Stimulated activated CD8-positive, alpha-beta memory T cell treated with anti-CD3 and anti-CD28 coated beads, Interleukin-15, amount 100 ng/mL, for 4 hours (primary cell): ENCODE data around the gene DENND4A.
"Not testable (repeated sequence)": the region's sequence is repeated elsewhere in the genome, so short reads cannot be mapped to it uniquely, and the experiment has no call there.

ENCODE experiments used
- DNase-seq, 2 donors: peaks; one replicate each; pipeline ENCODE4 v3.0.0-alpha.2; 2020; ENCODE audit warnings: low read depth in 2 of 2

Gene DENND4A

DNA sequence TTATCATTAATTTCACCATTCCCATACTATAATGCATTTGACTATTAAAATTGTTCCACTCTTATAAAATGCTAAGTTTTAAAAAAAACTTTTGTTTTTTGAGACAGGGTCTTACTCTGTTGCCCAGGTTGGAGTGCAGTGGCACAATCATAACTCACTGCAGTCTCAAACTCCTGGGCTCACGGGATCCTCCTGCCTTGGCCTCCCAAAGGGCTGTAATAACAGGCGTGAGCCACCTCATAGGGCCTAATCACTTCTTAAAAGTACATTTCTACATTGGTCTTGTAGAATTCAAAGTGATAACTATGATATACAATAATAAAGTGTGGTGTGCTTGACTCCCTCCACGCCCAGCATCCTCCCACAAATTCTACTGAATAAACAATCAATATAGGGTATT lies 3.0 kb downstream of the DENND4A start:
- no peak for DNase-seq

DNA sequence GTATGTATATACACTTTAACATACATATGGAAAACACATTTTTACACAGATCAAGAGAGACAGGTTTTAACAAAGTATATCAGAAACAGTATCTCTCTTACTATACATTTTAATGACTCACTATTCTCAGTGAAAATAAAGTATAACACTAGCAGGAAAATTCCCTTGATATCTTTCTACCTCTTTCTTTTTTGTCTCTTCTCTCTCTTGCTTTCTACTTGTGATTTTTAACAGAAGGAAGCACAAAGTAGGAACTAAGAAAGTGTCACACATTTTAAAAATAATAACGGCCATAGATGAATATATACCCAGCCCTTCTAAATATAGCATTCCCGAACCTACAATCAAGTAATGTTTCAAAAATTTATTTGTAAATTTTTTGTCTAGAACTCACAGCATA lies 4.8 kb downstream of the DENND4A start:
- DNase-seq, result no peak

DNA sequence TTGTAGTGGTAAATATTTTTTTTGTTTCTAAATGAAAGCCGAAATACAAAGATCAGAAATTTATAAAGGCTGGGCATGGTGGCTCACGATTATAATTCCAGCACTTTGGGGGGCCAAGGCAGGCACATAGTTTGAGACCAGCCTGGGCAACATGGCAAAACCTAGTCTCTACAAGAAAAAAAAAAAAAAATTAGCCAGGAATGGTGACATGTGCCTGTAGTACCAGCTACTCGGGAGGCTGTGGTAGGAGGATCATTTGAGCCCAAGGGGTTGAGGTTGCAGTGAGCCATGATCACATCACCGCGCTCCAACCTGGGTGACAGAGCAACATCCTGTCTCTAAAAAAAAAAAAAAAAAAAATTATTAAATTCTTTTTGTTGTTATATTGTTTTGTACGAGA lies 6.9 kb downstream of the DENND4A start:
- no peak for DNase-seq

DNA sequence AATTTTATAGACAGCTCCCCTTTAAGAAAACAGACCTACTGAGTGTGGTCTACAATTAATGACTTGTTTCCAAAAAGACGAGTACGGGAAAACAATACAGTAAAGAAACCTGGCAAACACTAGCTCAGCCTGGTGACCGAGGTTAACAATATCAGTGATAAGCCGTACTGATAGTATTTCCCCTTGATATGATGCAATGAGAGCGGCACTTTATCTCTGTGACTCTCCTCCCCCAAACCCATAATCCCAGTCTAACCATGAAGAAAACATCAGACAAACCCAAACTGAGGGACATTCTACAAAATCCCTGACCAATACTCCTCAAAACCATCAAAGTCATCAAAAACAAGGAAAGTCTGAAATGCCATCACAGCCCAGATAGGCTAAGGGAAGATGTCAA lies 8.2 kb downstream of the DENND4A start:
- DNase-seq, result no peak

DNA sequence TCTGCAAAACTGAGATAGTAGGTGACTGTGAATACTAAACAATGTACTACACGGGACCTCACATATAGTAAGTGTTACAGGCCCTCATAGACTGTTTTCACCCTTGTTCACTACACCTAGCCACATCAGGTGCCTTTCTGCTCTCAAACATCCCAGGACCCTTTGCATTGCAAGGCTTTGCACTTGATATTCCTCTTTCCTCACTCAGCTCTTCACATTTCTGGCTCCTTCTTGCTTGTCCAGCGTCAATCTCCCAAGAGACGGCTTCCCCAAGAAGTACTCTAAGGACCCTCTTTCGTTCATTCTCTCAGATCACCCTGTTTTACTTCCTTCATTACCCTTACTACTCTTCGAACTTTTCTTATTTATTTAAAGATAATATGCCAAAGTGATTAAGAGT lies 10.0 kb downstream of the DENND4A start:
- no peak for DNase-seq

DNA sequence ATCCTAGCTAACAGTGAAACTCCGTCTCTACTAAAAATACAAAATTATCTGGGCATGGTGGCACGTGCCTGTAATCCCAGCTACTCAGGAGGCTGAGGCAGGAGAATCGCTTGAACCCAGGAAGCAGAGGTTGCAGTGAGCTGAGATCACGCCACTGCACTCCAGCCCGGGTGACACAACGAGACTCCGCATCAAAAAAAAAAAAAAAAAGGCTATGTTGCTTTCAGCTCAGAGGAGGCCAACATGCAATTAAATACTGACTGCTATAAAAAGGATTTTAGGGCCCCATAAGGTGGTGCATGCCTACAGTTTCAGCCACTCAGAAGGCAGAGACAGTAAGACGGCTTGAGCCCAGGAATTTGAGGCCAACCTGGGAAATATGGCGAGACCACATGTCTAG lies 13.4 kb downstream of the DENND4A start:
- DNase-seq, result not testable (repeated sequence)

DNA sequence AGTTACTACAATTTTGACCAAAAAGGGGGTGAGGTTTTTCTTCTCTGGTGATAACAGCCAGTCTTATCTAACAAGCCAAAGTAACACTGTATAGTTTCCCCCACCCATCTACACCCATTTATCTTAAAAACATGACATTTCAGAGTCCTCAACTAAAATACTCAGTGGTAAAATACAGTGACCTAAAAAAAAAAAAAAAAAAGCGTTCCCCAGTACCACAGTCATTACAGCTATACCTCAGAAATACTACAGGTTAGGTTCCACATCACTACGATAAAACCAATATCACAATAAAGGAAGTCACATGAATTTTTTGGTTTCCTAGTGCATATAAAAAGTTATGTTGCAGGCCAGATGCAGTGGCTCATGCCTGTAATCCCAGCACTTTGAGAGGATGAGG lies 13.8 kb downstream of the DENND4A start:
- DNase-seq, result no peak

DNA sequence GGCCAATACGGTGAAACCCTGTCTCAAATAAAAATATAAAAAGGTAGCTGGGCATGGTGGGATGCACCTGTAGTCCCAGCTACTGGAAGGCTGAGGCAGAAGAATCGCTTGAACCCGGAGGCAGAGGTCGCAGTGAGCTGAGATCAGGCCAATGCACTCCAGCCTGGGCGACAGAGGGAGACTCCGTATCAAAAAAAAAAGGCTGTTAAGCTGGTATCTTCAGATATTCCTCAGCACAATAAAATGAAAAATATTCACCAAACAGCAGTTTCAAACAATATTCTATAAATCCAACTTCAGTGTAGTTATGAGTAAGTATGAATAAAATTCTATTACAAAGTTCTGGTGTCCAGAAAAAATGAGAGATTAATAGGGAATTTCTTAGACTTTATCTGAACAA lies 14.2 kb downstream of the DENND4A start:
- no peak for DNase-seq

DNA sequence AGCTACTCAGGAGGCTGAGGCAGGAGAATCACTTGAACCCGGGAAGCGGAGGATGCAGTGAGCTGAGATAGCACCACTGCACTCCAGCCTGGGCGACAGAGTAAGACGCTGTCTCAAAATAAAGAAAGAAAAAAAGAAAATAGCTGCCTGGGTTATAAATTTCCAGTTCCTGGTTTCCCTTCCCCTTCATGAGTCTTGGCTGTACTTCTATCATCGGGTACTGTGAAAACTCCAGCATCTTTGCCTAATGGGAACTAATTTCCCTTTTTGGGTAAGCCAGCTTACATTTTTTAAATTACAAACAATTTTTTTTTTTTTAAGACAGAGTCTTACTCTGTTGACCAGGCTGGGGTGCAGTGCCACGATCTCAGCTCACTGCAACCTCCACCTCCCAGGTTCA lies 15.0 kb downstream of the DENND4A start:
- no peak for DNase-seq

DNA sequence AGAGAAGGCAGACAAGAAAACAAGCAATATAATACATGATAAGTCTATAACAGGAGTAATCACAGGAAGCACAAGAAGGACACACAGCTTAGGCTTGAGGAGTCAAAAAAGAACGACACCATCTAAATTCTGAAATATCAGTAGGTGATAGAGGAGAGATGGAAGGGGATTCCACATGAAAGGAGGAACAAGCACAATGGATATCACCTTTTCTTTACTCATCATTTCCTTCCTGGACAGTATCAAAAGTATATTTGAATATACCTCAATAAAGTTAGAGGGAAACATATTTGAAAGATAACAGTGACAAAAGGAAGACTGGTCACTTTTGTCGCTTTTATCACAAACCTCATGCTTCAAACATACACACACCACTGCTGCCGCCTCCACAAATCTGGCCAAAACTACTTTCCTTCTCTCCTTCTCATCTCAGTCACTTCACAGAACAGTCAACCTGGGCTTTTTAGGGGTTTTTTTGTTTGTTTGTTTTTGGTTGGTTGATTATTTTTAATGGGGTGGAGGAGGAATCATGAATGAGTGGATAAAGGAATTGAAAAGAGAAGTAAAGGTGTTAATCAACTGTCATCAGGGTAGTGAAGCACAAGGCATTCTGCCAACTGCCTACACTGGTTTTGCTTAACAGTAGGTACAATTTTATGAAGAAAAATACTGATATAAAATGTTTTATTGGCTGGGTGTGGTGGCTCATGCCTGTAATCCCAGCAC lies 18.5 kb downstream of the DENND4A start:
- DNase-seq, result no peak

DNA sequence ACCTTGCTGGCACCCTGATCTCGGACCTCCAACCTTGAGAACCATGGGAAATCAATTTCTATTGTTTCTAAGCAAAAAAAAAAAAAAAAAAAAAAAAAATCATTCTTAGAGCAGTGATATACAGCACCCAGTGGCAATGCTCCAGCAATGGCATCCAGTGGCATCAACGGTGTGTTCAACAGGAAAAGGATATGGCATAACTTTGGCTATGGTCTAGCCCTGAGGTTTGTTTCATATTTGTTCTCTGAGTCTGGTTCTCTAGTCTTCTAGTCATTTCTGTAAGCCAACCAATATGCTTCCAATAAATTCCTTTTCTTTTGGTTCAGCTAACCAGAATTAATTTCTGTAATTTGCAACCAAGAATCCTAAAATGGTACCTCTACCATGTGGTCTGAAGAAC lies 19.2 kb downstream of the DENND4A start:
- no peak for DNase-seq

DNA sequence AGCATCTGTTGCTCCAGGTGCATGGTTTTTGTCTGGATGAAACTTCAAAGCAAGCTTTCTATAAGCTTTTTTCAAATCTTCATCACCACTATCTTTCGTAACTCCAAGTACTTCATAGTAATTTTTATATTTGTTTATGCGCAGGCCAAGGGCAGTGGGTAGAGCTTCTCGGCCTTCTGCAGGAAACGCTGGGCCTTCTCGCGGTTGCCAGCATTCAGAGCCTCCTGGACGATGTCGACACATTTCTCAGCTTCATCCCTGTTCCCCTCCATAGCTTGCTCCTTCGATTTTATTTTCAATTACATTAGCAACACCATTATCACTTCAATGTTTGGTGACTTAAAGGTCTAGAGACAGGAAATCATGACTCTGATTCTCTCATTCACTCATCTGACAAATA lies 20.2 kb downstream of the DENND4A start:
- no peak for DNase-seq

DNA sequence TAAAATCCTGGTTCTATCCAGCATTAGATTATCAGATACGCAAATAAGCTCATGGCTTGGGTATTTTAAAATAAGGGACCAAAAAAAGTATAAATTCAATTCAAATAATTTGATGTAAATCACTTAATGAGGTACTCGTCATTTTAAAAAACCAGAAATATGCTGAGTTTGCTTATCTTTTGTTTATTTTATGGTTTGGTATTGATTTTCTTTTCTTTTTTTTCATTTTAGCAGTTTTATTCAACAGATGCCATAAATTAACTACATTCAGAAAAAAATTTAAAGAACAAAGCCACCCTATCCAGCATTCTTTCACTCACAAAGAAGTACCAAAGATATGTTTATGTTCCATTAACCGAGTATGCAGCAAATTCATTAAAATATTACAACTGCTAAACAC lies 22.6 kb downstream of the DENND4A start:
- DNase-seq, result no peak

DNA sequence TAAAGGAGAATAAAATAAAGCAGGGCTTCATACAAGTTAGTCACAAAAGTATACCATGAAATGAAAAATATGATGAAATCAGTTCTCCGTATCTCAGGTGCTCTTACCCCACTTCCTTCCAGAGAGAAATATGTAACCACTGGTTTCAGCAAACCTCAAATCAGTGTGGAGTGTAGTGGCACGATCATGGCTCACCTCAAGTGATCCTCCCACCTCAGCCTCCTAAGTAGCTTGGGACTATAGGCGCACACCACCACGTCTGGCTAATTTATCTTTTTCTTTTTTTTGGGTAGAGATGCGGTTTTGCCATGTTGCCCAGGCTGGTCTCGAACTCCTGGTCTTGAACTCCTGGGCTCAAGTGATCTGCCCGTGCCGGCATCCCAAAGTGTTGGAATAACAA lies 24.2 kb downstream of the DENND4A start:
- no peak for DNase-seq

DNA sequence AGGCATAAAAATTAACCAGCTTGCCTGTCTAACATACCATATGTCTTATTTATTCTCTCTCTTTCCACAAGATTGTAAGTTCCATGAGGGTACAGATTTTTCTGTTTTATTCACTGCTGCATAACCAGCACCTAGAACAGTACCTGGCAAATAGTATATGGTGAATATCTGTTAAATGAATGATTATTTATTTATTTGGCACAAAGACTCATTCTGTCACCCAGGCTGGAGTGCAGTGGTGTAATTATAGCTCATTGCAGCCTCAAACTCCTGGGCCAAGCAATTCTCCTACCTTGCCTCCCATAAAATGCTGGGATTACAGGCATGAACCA lies 24.9 kb downstream of the DENND4A start:
- no peak for DNase-seq

DNA sequence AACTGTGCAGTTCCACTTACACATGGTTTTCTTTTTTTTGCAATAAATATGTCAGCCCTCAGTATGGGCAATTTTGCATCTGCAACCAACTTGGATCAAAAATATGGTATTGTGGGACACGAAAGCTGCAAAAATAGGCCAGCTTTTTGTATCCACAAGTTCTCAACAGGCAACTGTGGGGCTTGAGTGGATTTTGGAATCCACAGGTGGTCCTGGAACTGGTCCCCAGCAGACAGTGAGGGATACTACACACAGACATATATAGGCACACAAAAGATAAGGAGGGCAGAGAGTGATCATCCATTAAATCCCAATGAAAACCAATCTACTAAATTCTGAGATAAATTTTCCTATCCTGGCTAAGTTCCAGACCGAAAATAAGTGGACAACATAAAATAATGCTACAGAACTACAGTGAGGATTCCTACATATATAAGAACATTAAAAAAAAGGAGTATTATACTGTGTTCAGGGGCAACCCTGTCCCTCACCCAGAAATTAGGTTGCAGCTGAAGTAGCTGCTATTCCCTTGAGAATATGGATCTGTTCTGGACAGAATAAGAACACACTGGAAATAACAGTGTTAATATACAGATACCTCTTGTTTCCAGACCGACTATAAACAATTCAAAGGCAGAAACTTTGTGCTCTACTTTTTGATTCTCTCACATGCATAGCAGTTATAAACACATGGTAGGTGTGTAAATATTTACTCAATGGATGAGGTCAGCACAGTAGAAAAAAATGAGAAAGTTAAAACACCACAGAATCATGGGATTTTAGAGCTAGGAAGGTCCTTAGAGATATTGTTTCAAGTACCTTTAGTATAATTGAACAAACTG lies 25.4 kb downstream of the DENND4A start:
- DNase-seq, result no peak

DNA sequence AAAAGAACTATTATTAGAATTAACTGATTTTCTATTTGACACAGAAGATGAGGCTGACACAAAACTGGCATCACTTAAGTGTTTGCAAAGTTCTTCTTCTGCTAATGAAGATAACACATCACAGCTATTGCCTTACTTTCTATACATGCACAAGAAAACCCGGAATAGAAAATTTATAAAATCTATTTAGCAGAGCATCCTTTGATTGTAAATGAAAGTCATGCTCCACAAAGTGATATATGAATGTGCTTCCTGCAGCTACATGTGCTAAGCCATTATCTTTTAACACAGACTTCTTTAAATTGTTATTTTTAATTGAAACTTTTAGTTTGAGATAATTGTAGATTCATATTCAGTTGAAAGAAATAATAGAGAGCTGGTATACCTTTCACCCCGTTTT lies 27.0 kb downstream of the DENND4A start:
- DNase-seq, result no peak

DNA sequence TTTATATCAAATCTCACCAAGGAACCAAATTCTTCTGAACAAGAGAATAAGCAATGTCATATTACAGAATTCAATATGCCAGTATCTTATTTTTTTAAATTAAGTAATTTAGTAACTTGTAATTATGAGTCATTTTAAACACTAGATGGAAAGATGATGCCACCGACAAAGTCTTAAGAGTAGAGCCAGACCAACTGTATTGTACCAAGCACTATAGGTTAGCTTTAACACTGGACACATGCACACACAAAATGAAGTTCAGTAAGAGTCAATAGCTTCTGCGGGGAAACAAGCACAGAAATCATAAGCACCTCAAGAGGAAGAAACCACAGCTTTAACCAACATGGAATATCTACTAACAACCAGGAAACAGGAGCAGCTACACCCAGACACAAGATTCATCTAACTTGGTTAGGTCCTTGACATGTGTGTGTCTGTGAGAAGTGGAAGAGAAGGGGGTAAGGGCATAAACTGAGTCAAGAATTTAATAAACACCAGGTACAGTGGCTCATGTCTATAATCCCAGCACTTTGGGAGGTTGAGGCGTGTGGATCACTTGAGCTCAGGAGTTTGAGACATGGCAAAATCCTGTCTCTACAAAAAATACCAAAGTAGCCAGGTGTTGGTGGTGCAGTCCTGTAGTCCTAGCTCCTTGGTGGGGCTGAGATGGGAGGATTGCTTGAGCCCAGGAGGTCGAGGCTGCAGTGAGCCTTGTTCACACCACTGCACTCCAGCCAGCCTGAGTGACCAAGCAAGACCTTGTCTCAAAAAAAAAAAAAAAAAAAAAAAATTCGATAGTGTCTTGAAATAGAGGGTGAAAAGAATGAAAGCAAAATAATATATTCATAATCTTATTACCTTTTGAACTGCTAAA lies 28.9 kb downstream of the DENND4A start:
- no peak for DNase-seq

DNA sequence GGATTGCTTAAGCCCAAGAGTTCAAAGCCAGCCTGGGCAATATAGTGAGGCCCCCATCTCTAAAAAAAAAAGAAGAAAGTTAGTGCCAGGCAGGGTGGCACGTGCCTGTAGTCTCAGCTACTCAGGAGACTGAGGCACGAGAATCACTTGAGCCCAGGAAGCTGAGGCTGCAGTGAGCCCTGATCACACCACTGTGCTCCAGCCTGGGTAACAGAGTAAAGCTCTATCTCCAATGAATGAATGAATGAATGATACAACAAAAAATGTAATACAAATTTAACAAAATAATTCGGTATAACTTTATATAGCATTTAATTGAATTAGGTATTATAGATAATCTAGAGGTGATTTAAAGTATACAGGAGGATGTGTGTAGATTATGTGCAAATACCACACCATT lies 29.7 kb downstream of the DENND4A start:
- DNase-seq, result no peak

DNA sequence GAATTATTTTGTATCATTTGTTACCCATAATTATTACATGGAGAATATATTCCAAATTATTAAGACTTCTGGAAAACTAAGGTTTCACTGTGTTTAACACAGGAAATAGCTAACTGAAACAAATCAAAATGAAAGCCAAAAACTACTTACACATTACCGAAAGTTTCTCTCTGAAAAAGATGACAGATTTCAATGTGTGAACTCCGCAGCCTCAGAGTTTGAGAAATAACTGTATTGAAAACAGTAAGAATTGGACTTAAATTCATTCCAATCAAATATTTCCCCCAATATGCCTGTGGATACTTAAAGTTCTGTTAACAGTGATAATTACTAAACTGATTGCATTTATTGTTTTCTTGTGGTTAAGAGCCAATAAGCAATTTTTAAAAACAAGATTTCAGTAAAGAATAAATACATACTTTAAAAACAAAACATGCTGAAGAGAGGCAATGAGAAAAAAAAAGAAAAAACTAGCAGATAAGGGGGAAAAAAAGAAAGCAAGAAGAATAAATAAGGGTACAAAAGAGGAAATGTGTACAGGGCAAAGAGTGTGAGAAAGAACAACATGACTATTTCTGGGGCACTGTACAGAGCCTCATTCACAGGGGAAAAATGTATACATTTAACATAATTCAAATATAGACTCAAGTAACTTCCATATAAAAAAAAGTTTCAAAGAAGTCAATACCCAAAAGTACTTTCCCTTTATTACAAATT lies 30.7 kb downstream of the DENND4A start:
- no peak for DNase-seq

DNA sequence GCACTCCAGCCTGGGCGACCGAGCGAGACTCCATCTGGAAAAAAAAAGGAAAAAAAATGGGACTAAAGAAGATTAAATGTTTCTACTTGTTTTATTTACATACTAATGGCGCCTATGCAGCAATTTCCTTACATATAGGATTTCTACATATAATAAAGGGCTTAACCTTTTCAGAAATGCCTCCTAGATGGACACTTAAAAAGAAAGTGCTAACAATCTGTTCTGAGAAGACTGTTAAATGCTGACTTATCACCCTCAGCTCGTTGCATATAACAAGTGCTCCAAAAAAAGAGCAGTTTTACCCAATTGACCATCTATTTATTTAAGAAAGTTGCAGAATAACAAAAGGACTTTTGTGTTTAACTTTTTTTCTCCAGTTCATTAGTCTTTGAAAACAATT lies 32.7 kb downstream of the DENND4A start:
- DNase-seq, result no peak

DNA sequence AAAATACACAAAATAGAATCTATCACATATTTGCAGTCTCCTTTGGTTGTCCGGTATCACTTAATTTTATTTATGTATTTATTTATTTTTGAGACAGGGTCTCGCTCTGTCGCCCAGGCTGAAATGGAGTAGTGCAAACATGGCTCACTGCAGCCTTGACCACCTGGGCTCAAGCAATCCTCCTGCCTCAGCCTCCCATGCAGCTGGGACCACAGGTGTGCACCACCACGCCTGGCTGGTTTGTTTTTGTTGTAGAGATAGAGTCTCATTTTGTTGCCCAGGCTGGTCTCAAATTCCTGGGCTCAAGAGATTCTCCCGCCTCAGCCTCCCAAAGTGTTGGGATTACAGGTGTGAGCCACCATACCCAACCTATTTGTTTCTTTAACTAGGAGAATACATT lies 33.9 kb downstream of the DENND4A start:
- DNase-seq, result no peak
